HG02759 (cell line): ENCODE measurements around the gene HDAC8.
"Not testable (repeated sequence)": the region's sequence is repeated elsewhere in the genome, so short reads cannot be mapped to it uniquely, and the experiment has no call there.

ENCODE experiments used
- ATAC-seq: cut with Tn5 transposase; IDR thresholded peaks from one replicate; pipeline ENCODE4 v1.9.1; 2021; ENCODE audit warnings: mild to moderate bottlenecking, moderate library complexity; ENCODE audit not compliant: unreplicated experiment

HDAC8 gene

DNA sequence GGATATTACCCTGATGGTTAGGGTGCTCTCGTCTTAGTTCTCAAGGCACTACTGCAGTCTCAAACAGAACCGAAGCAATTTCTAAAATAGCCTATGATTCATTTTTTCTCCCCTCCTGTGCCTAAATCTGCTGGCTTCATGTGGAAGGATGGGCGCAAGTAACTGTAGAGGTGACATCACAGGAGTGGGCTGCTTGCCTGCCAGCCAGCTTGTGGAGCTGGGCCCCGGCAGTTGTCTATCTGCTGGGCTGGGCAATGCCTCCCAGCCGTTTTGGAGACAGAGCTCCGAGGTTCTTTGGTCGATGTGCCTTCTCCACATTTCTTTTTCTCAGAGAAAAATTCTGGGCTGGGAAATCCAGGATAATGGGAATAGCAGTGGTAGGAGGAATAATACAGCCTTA, 232.6 kb downstream of the HDAC8 start:
- ATAC-seq = no peak

GRCh38 chrX:72330131-72330530, 242.5 kb downstream of the HDAC8 start:
- no peak for ATAC-seq

- no peak for ATAC-seq
These were observed 245.9 kb downstream of the HDAC8 start for GRCh38 chrX:72326605-72327300.

- not testable (repeated sequence) for ATAC-seq
These were observed 253.0 kb downstream of the HDAC8 start for GRCh38 chrX:72319651-72320050.

GRCh38 chrX:72317139-72317538, 255.5 kb downstream of the HDAC8 start:
- no peak for ATAC-seq

DNA sequence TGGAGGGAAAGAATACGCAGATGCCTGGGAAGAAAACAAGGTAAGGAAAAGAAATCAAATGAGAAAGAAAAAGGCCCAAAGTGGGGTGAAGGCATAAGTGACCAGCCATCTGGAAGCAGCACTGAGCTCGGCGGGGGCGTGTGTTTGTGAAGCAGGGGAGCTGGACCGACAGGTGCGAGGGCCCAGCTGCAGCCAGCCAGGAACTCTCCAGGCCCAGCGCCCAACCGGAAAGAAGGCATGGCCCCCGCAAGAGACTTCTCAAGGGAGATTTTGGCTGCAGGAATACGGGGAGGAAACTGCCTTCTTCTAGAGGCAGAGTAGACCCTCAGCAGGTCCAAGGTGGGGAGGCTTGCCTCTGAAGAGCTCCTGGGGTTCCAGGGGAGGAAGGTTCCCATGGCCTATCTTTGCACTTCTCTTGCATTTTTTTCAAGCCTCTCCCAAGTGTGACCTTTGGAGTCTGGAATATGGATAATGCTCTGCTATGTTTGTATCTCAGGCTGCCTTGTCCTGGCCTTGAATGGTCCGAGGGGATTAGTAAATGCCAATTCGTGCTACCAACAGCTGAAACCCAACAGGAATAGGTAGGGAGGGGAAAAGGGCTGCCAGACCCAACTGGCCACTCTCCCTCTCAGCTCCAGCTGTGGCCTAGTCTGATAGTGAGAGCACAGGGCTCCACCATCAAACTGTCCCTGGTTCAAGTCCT, 256.1 kb downstream of the HDAC8 start:
- no peak for ATAC-seq

- no peak for ATAC-seq
These were observed 257.8 kb downstream of the HDAC8 start for GRCh38 chrX:72314881-72315280.

DNA sequence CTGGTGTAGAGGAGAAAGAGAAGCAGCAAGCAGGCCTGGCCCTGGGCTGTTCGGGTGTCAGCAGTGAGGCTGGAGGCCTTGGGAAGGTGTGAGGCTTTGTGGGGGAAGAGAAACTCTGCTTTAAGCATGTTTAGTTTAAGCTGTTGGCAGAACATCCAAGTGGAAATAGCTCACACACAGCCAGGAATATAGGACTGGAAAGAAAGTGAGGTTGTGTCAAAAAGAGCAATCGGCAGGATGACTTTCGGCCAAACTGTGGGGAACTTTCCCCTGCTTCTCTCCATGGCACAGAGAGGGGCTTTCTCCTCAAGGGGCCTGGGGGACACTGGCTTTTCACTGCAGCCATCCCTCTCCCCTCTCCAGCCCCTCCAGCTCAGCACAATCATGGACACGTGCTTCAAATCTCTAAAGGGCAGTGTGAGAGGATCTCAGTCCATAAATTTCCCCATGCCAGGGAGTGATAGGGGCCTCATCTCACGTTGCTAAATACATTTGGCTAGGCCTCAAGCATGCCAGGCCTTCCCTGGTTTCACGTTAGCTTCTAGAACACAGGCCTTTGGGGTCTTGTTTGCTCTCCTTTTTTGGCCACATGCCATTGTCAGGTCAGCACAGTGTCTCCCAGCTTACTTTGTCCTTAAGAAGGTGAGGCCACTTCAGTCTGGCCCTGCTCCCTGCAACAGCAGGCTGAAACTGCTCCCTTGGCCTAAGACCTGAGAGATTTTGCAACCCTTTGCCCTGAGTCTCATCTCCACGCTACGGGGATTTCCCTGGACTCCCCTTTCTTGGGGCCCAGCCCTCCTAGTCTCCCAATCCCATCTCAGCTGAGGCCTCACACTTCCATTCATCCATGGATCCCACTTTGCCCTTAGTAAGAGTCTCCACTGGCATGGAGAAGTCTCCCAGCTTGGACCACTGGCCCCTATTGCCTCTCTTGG, 258.7 kb downstream of the HDAC8 start:
- no peak for ATAC-seq

DNA sequence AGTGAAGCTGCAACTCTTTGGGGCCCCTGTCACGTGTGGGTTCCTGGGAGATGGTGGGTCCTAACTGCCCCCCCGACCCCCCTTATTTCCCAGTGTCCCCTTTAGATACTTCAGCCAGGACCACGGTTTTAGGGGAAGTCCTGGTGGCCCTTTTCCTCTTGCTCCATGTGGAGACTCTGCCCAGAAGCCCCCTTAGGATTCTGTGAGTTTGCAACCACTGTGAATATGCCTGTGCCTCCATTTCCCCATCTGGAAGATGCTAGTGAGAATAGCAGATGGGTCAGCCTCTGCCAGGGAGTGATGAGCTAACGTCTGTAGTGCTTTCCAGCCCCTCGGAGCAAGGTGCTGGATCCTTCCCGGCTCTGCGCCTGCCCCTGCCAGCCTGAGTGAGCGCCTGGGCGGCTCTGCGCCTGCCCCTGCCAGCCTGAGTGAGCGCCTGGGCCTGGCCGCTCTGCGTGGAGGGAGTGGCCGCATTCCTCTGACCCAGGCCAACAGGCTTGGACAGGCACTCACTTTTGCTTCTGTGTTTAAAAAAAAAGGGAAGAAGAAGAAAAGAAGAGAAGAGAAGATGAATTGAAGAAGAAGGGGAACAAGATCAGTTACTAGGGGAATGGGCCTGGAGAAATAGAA, 260.2 kb downstream of the HDAC8 start:
- ATAC-seq = no peak

- ATAC-seq = no peak
These were observed 263.2 kb downstream of the HDAC8 start for GRCh38 chrX:72309297-72310071.

DNA sequence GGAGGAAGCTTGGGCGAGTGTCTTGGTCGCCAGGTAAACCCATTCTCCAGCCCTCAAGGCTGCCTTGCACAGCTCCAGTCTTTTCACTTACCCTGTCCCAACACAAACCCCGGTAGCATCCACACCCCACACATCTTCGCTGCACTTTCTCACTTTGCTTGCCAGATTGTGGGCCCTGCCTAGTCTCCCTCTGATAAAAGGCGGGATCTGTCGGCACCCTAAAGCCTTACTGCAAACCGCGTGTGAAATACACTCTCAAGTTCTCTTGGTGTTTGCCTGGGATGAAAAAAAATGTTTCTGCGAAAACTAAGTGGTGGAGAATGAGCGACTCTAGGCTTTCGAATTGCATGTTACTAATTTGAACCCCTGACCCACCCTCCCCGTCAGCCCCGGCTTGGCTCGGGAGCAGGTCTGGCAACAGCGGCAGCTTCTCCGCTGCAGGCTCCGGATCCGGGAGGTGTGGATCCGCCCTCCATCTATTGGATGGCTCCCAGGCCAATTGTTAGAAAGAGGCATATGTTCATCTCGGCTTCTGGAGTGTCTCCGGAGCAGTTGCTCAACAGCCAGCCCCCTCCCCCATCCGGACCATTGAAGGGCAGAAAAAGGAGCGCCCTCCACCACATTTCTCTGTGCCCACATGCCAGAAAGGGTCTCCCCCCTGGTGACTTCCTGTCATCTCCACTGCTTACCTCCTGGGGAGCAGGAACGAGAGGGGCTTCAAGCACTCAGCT, 263.9 kb downstream of the HDAC8 start:
- ATAC-seq = no peak

- ATAC-seq = no peak
These were observed 264.5 kb downstream of the HDAC8 start for GRCh38 chrX:72308209-72308565.

GRCh38 chrX:72307646-72308051, 265.0 kb downstream of the HDAC8 start:
- no peak for ATAC-seq

DNA sequence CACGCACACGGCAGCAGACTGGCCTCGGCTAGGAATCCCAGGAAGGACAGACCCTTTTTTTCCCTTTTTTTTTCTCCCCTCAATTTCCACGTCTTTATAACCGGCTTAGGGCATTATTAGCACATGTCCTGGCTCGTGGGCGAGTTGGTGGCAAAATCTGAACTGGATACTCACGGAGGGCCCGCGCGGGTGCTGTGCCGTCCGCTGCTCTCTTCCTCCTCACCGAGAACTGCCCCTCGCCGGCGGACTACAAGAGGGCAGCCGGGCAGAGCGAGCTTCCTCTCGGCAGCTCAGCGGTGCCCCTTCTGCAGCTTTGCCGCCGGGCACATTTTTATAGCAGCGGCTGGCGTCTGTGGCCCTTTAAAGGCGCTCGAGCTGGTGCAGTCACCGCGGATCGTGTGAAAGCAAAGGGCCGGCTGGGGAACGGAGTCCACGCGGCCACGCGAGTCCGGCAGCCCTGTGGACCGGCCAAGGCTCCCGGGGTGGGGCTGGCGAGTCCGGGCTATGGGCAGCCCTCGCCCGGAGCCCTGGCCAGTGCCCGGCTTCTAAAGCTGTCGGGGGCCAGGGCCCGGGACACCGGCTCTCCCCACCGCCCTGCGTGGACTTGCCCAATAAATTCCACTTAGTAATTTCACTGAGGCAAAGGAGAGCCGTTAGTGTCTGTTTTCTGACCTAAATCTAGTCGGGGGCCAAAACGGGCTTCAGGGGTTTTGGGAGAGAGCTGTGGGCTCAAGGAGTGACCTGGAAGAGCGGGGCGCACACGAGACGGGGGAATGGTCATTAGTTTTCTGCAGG, 265.6 kb downstream of the HDAC8 start:
- ATAC-seq = peak; percentile 78

GRCh38 chrX:72306085-72306801, 266.4 kb downstream of the HDAC8 start:
- ATAC-seq = peak; percentile 28

GRCh38 chrX:72305286-72306084, 267.2 kb downstream of the HDAC8 start, which contains the start of gene CITED1:
TSS of gene CITED1 (minus strand) at chrX:72305914. CDS start at chrX:72302869, 3,045 bp downstream.
- no peak for ATAC-seq

- ATAC-seq = no peak
These were observed 267.8 kb downstream of the HDAC8 start for GRCh38 chrX:72304877-72305276.
